Measurements from ENCODE around the gene CHTOP.
"Not testable (repeated sequence)": the region's sequence is repeated elsewhere in the genome, so short reads cannot be mapped to it uniquely, and the experiment has no call there.

CHTOP gene

GRCh38 chr1:153635872-153636271, 2.0 kb downstream of the CHTOP start:
- no peak for DNase-seq

GRCh38 chr1:153636312-153636711, 2.4 kb downstream of the CHTOP start:
- DNase-seq: no peak

GRCh38 chr1:153638261-153638660, 4.4 kb downstream of the CHTOP start:
- DNase-seq: no peak

DNA sequence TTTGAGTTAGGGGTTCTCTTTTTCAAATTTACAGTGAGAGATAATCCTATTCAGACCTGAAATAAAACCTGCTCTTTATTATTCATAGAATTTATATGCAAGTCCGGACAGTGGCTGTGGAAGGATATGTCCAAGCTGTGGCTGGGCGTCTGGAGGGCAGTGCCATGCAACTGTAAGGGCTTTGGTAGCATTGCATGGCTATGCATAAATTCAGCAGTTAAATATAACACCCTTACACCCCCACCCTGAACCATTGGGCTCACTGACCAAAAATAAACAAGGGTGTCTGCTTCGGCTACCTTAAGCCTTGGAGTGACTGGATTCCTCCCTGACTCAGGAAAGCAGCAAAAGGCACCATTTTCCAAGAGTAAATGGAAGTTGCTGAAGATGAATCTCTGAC, 5.4 kb downstream of the CHTOP start:
- DNase-seq: no peak

DNA sequence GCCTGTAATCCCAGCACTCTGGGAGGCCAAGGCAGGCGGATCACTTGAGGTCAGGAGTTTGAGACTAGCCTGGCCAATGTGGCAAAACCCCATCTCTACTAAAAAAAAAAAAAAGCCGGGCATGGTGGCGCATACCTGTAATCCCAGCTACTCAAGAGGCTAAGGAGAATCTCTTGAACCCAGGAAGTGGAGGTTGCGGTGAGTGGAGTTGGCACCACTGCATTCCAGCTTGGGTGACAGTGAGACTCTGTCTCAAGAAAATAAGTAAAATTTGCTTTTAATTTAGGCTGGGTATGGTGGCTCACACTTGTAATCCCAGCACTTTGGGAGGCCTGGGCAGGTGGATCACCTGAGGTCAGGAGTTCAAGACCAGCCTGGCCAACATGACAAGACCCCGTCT, 6.3 kb downstream of the CHTOP start:
- DNase-seq: not testable (repeated sequence)

DNA sequence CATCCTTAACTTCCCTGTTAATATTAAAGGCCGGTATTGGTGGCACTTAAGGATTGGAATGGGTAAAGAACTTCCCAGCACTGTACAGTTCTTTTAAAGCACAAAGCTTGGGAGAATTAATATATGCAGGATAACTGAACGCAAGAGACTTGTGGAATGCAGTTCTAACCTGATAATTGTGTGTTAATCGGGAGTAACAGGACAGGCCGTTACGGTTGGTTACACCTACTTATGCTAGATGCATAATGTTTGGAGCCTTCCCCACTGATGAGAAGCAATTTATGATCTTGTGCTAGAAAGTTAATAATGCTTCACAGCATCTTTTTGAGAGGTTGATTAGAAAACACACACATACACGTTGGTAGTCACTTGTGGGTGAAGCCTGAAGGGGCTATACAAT, 7.0 kb downstream of the CHTOP start:
- DNase-seq: no peak

DNA sequence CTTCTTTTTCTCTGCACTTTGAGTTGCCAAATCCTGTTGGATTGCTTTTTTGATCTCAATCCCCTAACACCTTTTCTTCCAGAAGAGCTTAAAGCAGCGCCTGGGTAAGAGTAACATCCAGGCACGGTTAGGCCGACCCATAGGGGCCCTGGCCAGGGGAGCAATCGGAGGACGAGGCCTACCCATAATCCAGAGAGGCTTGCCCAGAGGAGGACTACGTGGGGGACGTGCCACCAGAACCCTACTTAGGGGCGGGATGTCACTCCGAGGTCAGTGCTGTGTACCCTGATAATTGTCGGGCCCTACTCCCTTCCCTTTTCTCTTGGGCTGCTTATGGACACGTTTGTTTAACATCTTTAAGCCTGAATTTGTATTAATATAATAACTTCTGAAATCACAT, 8.3 kb downstream of the CHTOP start:
- no peak for DNase-seq

DNA sequence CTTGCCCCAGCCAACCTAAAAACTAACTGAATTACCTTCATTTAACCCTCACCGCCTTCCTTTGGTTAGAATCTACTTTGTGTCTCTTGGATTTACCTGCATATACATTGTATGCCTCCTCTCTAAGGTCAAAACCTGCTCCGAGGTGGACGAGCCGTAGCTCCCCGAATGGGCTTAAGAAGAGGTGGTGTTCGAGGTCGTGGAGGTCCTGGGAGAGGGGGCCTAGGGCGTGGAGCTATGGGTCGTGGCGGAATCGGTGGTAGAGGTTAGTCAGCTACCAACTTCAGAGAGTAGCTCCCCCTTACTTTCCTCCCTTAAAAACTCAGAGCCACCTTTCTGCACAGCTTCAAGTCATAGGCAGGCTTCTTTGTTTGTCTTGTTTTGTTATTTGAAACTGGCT, 9.2 kb downstream of the CHTOP start:
- no peak for DNase-seq

DNA sequence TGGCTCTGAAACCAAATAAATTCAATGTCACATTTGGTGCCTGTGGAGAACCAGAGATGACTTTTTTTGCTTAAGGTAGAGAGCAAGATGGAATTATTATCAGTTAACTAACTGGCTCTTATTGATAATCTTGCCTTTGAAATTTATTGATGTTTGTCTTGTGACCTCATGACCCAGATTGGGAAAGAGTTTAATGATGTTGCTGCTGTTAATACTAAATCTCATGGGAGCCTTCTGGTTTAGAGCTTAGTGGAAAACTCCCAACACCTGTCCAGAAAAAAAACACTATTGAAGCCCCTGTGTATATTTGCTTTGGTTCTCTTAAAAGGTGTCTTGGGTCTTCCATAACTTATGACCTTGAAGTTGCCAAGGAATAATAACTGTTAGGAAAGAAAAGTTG, 9.9 kb downstream of the CHTOP start:
- DNase-seq: no peak

DNA sequence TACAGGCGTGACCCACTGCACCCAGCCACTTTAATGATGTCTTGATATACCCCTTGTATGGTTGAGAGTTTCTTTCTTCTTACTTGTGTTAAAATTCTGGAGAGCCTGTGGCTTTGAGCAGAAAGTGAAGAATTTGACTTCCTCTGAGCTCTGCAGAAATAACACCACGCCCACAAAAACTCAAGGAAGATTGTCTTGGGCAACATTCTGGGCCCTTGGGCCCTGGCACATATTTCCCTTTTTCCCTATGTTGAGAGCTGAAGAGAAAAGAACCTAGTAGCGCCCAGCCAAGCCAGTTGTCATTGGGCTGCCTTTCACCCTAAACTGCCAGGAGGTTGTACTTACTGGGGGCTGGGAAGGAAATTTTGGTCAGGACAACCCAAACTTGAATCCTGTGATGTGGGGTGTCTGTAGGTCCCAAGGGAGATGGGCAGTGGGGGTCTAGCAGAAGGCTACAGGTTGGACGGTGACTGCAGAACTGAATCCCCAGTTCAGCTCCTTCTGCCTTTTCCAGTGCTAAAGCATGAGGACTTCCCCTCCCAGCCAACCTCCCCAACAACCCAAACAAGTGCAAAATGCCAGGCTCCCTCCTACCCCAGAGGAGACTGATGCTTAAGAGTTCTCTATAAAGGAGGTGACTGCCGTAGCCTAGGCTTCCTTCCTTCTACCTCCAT, 12.9 kb downstream of the CHTOP start:
- DNase-seq: no peak

DNA sequence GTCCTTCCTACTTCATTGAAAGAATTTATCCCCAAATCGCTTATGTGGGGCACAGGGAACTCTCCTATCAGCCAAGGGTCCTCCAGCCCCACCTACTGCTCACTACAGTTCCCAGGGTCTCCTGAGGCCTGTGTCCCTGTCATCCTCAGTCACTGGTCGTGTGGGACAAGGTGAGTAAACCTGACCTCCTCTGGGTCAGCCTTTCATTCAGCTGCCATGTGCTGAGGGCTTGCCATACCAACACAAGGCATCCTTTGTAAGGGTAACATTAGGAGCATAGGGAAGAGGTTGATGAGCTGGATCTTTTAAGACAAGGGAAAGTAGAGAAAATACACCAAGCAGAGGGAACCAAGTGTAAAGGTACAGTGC, 13.5 kb downstream of the CHTOP start:
- DNase-seq: no peak

GRCh38 chr1:153648000-153648643, 14.3 kb downstream of the CHTOP start:
- DNase-seq: no peak

DNA sequence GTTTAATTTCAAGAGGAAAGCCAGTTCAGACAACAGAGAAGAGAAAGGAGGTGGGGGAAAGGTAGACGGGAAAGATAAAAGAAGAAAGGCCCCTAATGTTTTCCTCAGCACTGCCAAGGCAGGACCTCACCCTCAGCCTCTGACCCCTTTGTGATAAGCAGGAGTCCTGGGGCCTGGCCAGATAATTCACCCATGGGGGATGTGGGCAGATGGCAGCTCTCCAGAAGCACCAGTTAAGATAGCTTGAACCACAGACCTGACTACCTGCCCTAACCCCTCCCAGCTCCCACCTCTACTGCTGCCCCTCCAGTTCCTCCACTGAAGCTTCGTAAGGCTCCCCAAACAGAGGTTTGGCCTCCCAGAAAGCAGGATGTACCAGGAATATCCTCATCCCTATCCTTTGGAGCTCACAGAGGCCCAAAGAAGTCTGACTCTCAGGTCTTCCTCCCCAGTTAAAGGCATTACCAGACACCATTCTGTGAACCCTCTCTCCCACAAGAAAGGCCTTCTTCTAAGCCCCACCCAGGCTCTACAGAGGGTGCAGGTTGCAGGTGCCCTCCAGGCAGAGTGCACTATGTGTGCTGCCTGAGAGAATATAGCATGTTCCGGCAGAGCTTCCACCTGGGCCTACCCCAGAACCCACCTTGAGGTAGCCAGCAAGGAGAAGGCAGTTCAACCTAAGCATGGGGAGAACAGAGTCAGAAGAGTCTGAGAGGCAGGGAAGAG, 15.4 kb downstream of the CHTOP start:
- DNase-seq: no peak

- no peak for DNase-seq
Measured at GRCh38 chr1:153649863-153650235, 16.0 kb downstream of the CHTOP start.

- no peak for DNase-seq
Measured at GRCh38 chr1:153651771-153652170, 17.9 kb downstream of the CHTOP start.

- no peak for DNase-seq
Measured at GRCh38 chr1:153652805-153653500, 19.1 kb downstream of the CHTOP start.

DNA sequence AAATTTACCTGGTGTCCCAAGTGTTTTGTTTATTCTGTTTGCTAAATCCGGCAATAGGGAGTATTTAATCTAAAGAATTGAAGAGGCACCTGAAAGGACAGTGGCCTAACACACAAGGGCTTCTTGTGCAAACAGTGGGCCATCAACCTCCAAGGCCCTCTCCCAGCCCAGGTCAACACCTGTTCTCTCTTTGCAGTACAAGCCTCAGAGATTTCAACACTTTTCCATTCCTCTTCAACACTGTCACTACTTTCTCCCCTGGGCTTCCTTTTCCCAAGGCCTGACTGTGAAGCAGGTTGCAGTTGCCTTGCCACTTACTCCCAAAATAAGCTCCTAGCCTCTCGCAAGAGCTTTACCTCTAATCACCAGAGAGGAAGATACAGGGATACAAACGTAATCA, 21.5 kb downstream of the CHTOP start:
- DNase-seq: no peak

GRCh38 chr1:153658400-153659174, 24.7 kb downstream of the CHTOP start, which contains the start of gene SNAPIN:
Gene SNAPIN (plus strand): TSS chr1:153658703. CDS start chr1:153658744, 41 bp downstream.
- DNase-seq: peak; percentile 79

DNA sequence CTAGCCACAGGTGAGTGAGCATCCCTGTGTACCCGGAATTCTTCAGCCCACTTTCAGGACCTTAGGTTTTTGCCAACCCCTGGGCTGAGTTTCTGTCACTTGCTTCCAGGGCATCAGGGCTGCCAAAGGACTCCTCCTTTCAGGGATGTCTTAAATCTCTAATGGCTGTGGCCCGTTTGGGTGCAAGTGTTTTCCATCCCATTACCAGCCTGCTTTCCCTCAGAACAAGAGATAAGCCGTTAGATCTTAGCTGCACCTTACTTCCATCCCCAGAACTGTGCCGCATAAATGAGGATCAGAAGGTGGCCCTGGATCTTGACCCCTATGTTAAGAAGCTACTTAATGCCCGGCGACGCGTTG, 25.3 kb downstream of the CHTOP start:
- DNase-seq: no peak

DNA sequence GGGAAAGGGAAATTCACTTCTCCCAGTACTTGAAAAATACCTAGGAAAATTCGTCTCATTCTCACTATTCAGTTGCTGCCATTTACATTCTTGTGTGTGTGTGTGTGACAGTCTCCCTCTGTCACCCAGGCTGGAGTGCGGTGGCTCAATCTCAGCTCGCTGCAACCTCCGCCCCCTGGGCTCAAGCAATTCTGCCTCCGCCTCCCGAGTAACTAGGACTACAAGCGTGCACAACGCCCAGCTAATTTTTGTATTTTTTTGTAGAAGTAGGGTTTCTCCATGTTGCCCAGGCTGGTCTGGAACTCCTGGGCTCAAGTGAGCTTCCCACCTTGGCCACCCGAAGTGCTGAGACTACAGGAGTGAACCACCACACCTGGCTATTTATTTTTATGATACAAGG, 25.8 kb downstream of the CHTOP start:
- DNase-seq: no peak

- peak; percentile 17 for DNase-seq
Measured at GRCh38 chr1:153661111-153661708, 27.3 kb downstream of the CHTOP start.

DNA sequence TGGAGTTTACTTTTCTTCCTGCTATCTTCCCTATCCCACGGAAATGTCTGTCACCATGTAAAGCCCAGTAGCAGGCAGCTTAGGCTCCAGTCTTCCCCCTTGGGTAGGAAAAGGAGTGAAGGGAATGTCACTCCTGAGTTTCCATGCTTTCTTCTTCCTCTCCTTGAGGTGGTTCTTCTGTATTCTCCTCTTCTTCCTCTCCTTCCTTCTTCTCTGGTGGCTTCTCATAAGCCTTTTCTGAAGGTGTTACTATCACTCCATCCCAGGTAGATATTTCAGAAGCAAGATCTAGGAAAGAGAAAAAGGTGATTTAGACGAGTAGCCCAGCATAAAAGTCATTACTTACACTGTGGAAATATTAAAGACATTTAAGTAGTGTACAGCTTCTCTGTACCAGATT, 28.4 kb downstream of the CHTOP start:
- no peak for DNase-seq

- DNase-seq: no peak
Measured at GRCh38 chr1:153663211-153663610, 29.3 kb downstream of the CHTOP start.
